GM12892 (cell line): ENCODE measurements around the gene MYO1A.

Experiments
- POLR2A ChIP-seq: IDR thresholded peaks from 2 replicates; pipeline ENCODE4 v1.6.1; 2011; ENCODE audit warnings: low read depth, low read length, control low read depth
- POLR2AphosphoS5 ChIP-seq: IDR thresholded peaks from 2 replicates; pipeline ENCODE4 v1.6.1; 2011; ENCODE audit warnings: low read depth, low read length, control low read depth

- TF ChIP-seq POLR2A (peak; percentile 63), POLR2AphosphoS5 (no peak; the same call in none of the 2 replicates)
These were observed 43.7 kb upstream of the MYO1A start for GRCh38 chr12:57093415-57094207.
